ENCODE measurements around the gene ALDH1A3.

GRCh38 chr15:100930306-100930848 lies 50.7 kb downstream of the ALDH1A3 start:
- no peak for TF ChIP-seq EZH2phosphoT487 (IDR thresholded peaks at IDR 0.05; ENCODE audit: borderline replicate concordance, low read length)
- TF ChIP-seq, protein P1, sequence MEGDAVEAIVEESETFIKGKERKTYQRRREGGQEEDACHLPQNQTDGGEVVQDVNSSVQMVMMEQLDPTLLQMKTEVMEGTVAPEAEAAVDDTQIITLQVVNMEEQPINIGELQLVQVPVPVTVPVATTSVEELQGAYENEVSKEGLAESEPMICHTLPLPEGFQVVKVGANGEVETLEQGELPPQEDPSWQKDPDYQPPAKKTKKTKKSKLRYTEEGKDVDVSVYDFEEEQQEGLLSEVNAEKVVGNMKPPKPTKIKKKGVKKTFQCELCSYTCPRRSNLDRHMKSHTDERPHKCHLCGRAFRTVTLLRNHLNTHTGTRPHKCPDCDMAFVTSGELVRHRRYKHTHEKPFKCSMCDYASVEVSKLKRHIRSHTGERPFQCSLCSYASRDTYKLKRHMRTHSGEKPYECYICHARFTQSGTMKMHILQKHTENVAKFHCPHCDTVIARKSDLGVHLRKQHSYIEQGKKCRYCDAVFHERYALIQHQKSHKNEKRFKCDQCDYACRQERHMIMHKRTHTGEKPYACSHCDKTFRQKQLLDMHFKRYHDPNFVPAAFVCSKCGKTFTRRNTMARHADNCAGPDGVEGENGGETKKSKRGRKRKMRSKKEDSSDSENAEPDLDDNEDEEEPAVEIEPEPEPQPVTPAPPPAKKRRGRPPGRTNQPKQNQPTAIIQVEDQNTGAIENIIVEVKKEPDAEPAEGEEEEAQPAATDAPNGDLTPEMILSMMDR (conservative IDR thresholded peaks at IDR 0.05; ENCODE audit: low read depth, low read length) = no peak

Measured in PC-3 (cell line).